H1 (cell line): ENCODE measurements around the gene SSTR1. TPM values are rescaled to one million over a fixed set of nuclear protein-coding genes. Genes with fewer than 3 reads are reported as not detected.

Source experiments
- CTCF ChIA-PET: fragments of 300-600 bp; sonication (Branson Sonifier 250); formaldehyde crosslinking; loops from one replicate; lab custom pipeline; 2021; ENCODE audit not compliant: partially characterized antibody; lab: Charles Lee
- POLR2A ChIA-PET: fragments of 300-600 bp; sonication (Branson Sonifier 250); formaldehyde crosslinking; loops from one replicate; lab custom pipeline; 2021; ENCODE audit warnings: inconsistent platforms; ENCODE audit not compliant: partially characterized antibody; lab: Charles Lee
- DNase-seq, 2 experiments: peaks; one replicate each; pipeline versions ENCODE4 v3.0.0 to v3.0.0-alpha.2; 2010 to 2022; ENCODE audit warnings: low spot score in 2 of 2, low read depth in 1 of 2, mixed read lengths in 1 of 2
- FAIRE-seq: peaks from 2 replicates; lab custom pipeline; 2011; peaks lifted over from hg19 to GRCh38; lab: Jason Lieb, UNC
- H2AFZ ChIP-seq: 2 replicates; pipeline ENCODE4 v1.8.1; 2012; ENCODE audit warnings: low read length, inconsistent platforms
- H2AK5ac ChIP-seq: 2 replicates; pipeline ENCODE4 v1.6.1; 2013; ENCODE audit warnings: low read depth, low read length
- H2BK120ac ChIP-seq: replicated peaks from 2 replicates; pipeline ENCODE3; 2013; ENCODE audit warnings: low read depth, low read length, inconsistent platforms
- H2BK12ac ChIP-seq: 2 replicates; pipeline ENCODE4 v1.6.1; 2013; ENCODE audit warnings: low read depth, low read length
- H2BK15ac ChIP-seq: 2 replicates; pipeline ENCODE4 v1.6.1; 2013; ENCODE audit warnings: low read length
- H2BK20ac ChIP-seq: 2 replicates; pipeline ENCODE4 v1.6.1; 2013; ENCODE audit warnings: low read length
- H2BK5ac ChIP-seq: 2 replicates; pipeline ENCODE4 v1.6.1; 2013; ENCODE audit warnings: low read depth, low read length
- H3K14ac ChIP-seq: 2 replicates; pipeline ENCODE4 v1.6.1; 2013; ENCODE audit warnings: inconsistent platforms; ENCODE audit not compliant: insufficient read length
- H3K18ac ChIP-seq: 2 replicates; pipeline ENCODE4 v1.6.1; 2013; ENCODE audit warnings: low read length; ENCODE audit errors: extremely low read depth
- H3K23ac ChIP-seq: 2 replicates; pipeline ENCODE4 v1.6.1; 2013; ENCODE audit warnings: inconsistent platforms; ENCODE audit not compliant: insufficient read length
- H3K23me2 ChIP-seq: 2 replicates; pipeline ENCODE4 v1.6.1; 2013; ENCODE audit warnings: low read depth, low read length
- H3K27ac ChIP-seq: 2 replicates; pipeline ENCODE4 v1.6.1; 2011; ENCODE audit warnings: low read depth, low read length, inconsistent platforms
- H3K27me3 ChIP-seq, 4 experiments: replicated peaks in 1 of 4; 1 replicate in 1 of 4; 2 replicates in 3 of 4; pipeline versions ENCODE4 v1.6.1 to v1.8.1; 2011 to 2013; ENCODE audit warnings: low read length in 3 of 4, mild to moderate bottlenecking in 3 of 4, inconsistent platforms in 2 of 4, mixed read lengths in 2 of 4, moderate library complexity in 1 of 4; ENCODE audit not compliant: control insufficient read depth in 3 of 4, insufficient read depth in 3 of 4; ENCODE audit errors: extremely low read depth in 1 of 4
- H3K36me3 ChIP-seq, 4 experiments: 2 replicates each; pipeline versions ENCODE4 v1.6.1 to v1.8.1; 2011 to 2013; ENCODE audit warnings: mild to moderate bottlenecking in 4 of 4, low read length in 3 of 4, moderate library complexity in 2 of 4, control low read depth in 1 of 4, inconsistent platforms in 1 of 4; ENCODE audit not compliant: insufficient read depth in 4 of 4, control insufficient read depth in 2 of 4
- H3K4ac ChIP-seq: replicated peaks from 2 replicates; pipeline ENCODE3; 2013; ENCODE audit warnings: low read length, low read depth, mixed read lengths, inconsistent platforms; ENCODE audit not compliant: insufficient read length
- H3K4me1 ChIP-seq, 4 experiments: replicated peaks in 1 of 4; 1 replicate in 1 of 4; 2 replicates in 3 of 4; pipeline versions ENCODE4 v1.6.1 to v1.8.1; 2011 to 2013; ENCODE audit warnings: low read length in 3 of 4, inconsistent platforms in 2 of 4, mixed read lengths in 1 of 4; ENCODE audit not compliant: insufficient read depth in 4 of 4, control insufficient read depth in 3 of 4
- H3K4me2 ChIP-seq, 2 experiments: 2 replicates each; pipeline versions ENCODE4 v1.6.1 to v1.8.1; 2011 to 2013; ENCODE audit warnings: low read depth in 2 of 2, low read length in 2 of 2, control low read depth in 1 of 2, inconsistent platforms in 1 of 2, mild to moderate bottlenecking in 1 of 2; ENCODE audit not compliant: insufficient read depth in 1 of 2
- H3K4me3 ChIP-seq, 4 experiments: fragments of 200-600, 300-600 bp in 1 of 4; sonication (generic), shearing (Covaris generic), sonication (Bioruptor Twin) in 1 of 4; 2 replicates each; pipeline versions ENCODE4 v1.5.1 to v1.8.1; 2011 to 2016; ENCODE audit warnings: low read length in 4 of 4, low read depth in 3 of 4, control low read depth in 2 of 4, inconsistent platforms in 2 of 4, mild to moderate bottlenecking in 2 of 4, mixed read lengths in 1 of 4, moderate library complexity in 1 of 4; ENCODE audit not compliant: insufficient read depth in 2 of 4; ENCODE audit errors: extremely low read depth in 1 of 4
- H3K56ac ChIP-seq: replicated peaks from 2 replicates; pipeline ENCODE3; 2013; ENCODE audit warnings: low read depth, mild to moderate bottlenecking, mixed read lengths, low read length, inconsistent platforms; ENCODE audit not compliant: insufficient read length
- H3K79me1 ChIP-seq: 2 replicates; pipeline ENCODE4 v1.6.1; 2013; ENCODE audit warnings: low read depth, low read length, control low read depth
- H3K79me2 ChIP-seq, 2 experiments: 2 replicates each; pipeline versions ENCODE4 v1.6.1 to v1.8.1; 2012 to 2013; ENCODE audit warnings: low read length in 2 of 2, mild to moderate bottlenecking in 2 of 2, inconsistent platforms in 1 of 2; ENCODE audit not compliant: insufficient read depth in 2 of 2, control insufficient read depth in 1 of 2
- H3K9ac ChIP-seq, 4 experiments: replicated peaks in 1 of 4; 1 replicate in 1 of 4; 2 replicates in 3 of 4; pipeline versions ENCODE4 v1.6.1 to v1.8.1; 2011 to 2013; ENCODE audit warnings: low read depth in 3 of 4, low read length in 3 of 4, control low read depth in 2 of 4, mild to moderate bottlenecking in 2 of 4, moderate library complexity in 2 of 4, inconsistent platforms in 1 of 4; ENCODE audit errors: extremely low read depth in 1 of 4
- H3K9me3 ChIP-seq, 2 experiments: 2 replicates each; pipeline versions ENCODE4 v1.6.1 to v1.8.1; 2012 to 2013; ENCODE audit warnings: mild to moderate bottlenecking in 2 of 2, moderate library complexity in 2 of 2, control low read depth in 1 of 2, inconsistent platforms in 1 of 2, low read depth in 1 of 2, low read length in 1 of 2, mixed read lengths in 1 of 2; ENCODE audit not compliant: insufficient read depth in 2 of 2
- H4K20me1 ChIP-seq, 2 experiments: replicated peaks in 1 of 2; 2 replicates each; pipeline versions ENCODE3 to v1.8.1; 2011 to 2013; ENCODE audit warnings: inconsistent platforms in 2 of 2, low read length in 2 of 2, mild to moderate bottlenecking in 1 of 2; ENCODE audit not compliant: insufficient read depth in 2 of 2, control insufficient read depth in 1 of 2
- H4K5ac ChIP-seq: 2 replicates; pipeline ENCODE4 v1.6.1; 2013; ENCODE audit warnings: low read length, low read depth, mixed read lengths, inconsistent platforms; ENCODE audit not compliant: insufficient read length
- H4K8ac ChIP-seq: 2 replicates; pipeline ENCODE4 v1.8.0; 2013; ENCODE audit warnings: mild to moderate bottlenecking, moderate library complexity, low read length, inconsistent platforms; ENCODE audit not compliant: insufficient read depth; ENCODE audit errors: extremely low read depth
- H4K91ac ChIP-seq: replicated peaks from 2 replicates; pipeline ENCODE3; 2013; ENCODE audit warnings: low read length, mixed read lengths, inconsistent platforms; ENCODE audit not compliant: insufficient read length
- EGR1 ChIP-seq: IDR thresholded peaks from 2 replicates; pipeline ENCODE4 v1.6.1; 2011; ENCODE audit warnings: low read depth, low read length, borderline replicate concordance
- GABPA ChIP-seq: IDR thresholded peaks from 2 replicates; pipeline ENCODE4 v1.6.1; 2011; ENCODE audit warnings: mild to moderate bottlenecking, low read length, moderate library complexity, borderline replicate concordance; ENCODE audit not compliant: insufficient read depth
- MAFK ChIP-seq: IDR thresholded peaks from 2 replicates; pipeline ENCODE4 v1.6.1; 2012; ENCODE audit warnings: low read depth, mild to moderate bottlenecking, improper control_type of control experiment, low read length
- NRF1 ChIP-seq: IDR thresholded peaks from 2 replicates; pipeline ENCODE4 v1.6.1; 2011; ENCODE audit warnings: mild to moderate bottlenecking, low read depth, low read length, improper control_type of control experiment
- PHF8 ChIP-seq: fragments of 200-600 bp; sonication (generic); conservative IDR thresholded peaks from 2 replicates; pipeline ENCODE4 v1.7.1; 2012; ENCODE audit warnings: low read depth, mild to moderate bottlenecking, inconsistent platforms, low read length, moderate library complexity
- POU5F1 ChIP-seq: IDR thresholded peaks from 2 replicates; pipeline ENCODE4 v1.6.1; 2011; ENCODE audit warnings: low read depth, mild to moderate bottlenecking, low read length, moderate library complexity
- SP1 ChIP-seq: IDR thresholded peaks from 2 replicates; pipeline ENCODE4 v1.6.1; 2011; ENCODE audit warnings: low read depth, low read length
- TAF7 ChIP-seq: optimal IDR thresholded peaks from 2 replicates; pipeline ENCODE3; 2011; ENCODE audit warnings: low read depth, mild to moderate bottlenecking, inconsistent platforms, low read length, moderate library complexity, borderline replicate concordance
- TBP ChIP-seq: IDR thresholded peaks from 2 replicates; pipeline ENCODE4 v1.6.1; 2011; ENCODE audit warnings: low read depth, low read length, improper control_type of control experiment
- ZNF274 ChIP-seq: IDR thresholded peaks from 2 replicates; pipeline ENCODE4 v1.7.0; 2012; ENCODE audit warnings: low read length, borderline replicate concordance; ENCODE audit errors: extremely low read depth
- WGBS, 2 experiments: shearing (Covaris generic) in 1 of 2; methylation state at CpG; one replicate each; pipeline versions ENCODE4 v1.1.6 to v1.1.7; 2013 to 2015; ENCODE audit warnings: low lambda C conversion rate in 2 of 2, mixed read lengths in 2 of 2, inconsistent platforms in 1 of 2, low coverage in 1 of 2, missing lambda C conversion rate in 1 of 2; ENCODE audit not compliant: insufficient replicate concordance in 2 of 2, insufficient coverage in 1 of 2, insufficient read length in 1 of 2; ENCODE audit errors: extremely low coverage in 1 of 2, missing lambda C conversion rate in 1 of 2; 5-methylcytosine and 5-hydroxymethylcytosine counted together
- polyA plus RNA-seq, 7 experiments: library from polyadenylated mRNA; depleted of rRNA in 3 of 7; stranded (reverse) in 5 of 7; unstranded in 2 of 7; fragments of >200 nt in 5 of 7; fragments of 200-250 nt in 2 of 7; gene quantifications; 1 replicate in 5 of 7; 2 replicates in 1 of 7; 4 replicates in 1 of 7; pipeline versions ENCODE4 v1.2.1 to v1.2.3, GENCODE V29; 2011 to 2013; ENCODE audit warnings: missing spikeins in 2 of 7, mixed read lengths in 2 of 7
- total RNA-seq: library from RNA; stranded (reverse); fragmentation: NEBNext Ultra II Directional; extraction: Animal tissue kit (Norgen Biotek cat#: 25700); gene quantifications from 2 replicates; pipeline ENCODE4 v1.2.1, GENCODE V29; 2021

Gene SSTR1
- total and polyA plus RNA-seq, 2 of the 8 experiments (the other 6 are each of a cell fraction or from before 2014, with no cell fraction given): 0.82 to 0.93 TPM

GRCh38 chr14:38226366-38226765, 18.7 kb downstream of the SSTR1 start:
- Histone ChIP-seq H2BK5ac (no peak overlapping the region; the same call in 1 of the 2 replicates), H3K4me3 (no peak overlapping the region), H2BK20ac (peak overlapping the region; percentile 63; the same call in 1 of the 2 replicates), H3K79me2 (no peaks in the 10 kb centered on the region), H3K14ac (no peak overlapping the region), H3K23ac (no peak overlapping the region), H3K4me2 (no peak overlapping the region), H3K79me1 (no peaks in the 10 kb centered on the region), H2BK12ac (no peak overlapping the region), H4K5ac (no peak overlapping the region), H3K4ac (no peak overlapping the region), H3K56ac (no peak overlapping the region), H3K9ac (no peak overlapping the region), H3K9me3 (no peaks in the 10 kb centered on the region), H4K20me1 (no peaks in the 10 kb centered on the region), H4K8ac (no peak overlapping the region), H2AFZ (no peak overlapping the region), H4K91ac (no peak overlapping the region), H3K18ac (no peak overlapping the region), H2BK120ac (no peak overlapping the region), H3K27ac (no peak overlapping the region), H2AK5ac (no peak overlapping the region), H2BK15ac (peak overlapping the region; percentile 89), H3K36me3 (no peaks in the 10 kb centered on the region), H3K23me2 (no peaks in the 10 kb centered on the region), H3K27me3 (peaks cover 0 to 3% (median under 1%) of the 10 kb centered on the region in 4 experiments; a peak in 2 of 7 replicates), H3K4me1 (no peaks in the 10 kb centered on the region; a peak in 1 of 7 replicates)
- DNase-seq (no peak), FAIRE-seq (no peak)
- 83% methylated on average over 3 of the region's 3 CpGs; no CpG with 5 or more reads in 1 of the 2 experiments for WGBS, 2 experiments
- CTCF ChIA-PET: no interaction called here
- POLR2A ChIA-PET: no interaction called here
- TF ChIP-seq MAFK: no peak
- no peak for TF ChIP-seq PHF8
- no peak for TF ChIP-seq POU5F1
- no peak for TF ChIP-seq GABPA
- TF ChIP-seq NRF1: no peak
- no peak for TF ChIP-seq EGR1
- TF ChIP-seq ZNF274: no peak
- no peak for TF ChIP-seq TAF7
- no peak for TF ChIP-seq TBP
- no peak for TF ChIP-seq SP1
